Stimulated activated CD8-positive, alpha-beta memory T cell treated with anti-CD3 and anti-CD28 coated beads, Interleukin-7, amount 100 ng/mL, for 4 hours (primary cell): Measurements from ENCODE around the gene HSPA12B.

ENCODE experiments used
- DNase-seq, 2 donors: peaks; one replicate each; pipeline ENCODE4 v3.0.0-alpha.2; 2020; ENCODE audit warnings: low read depth in 2 of 2

The HSPA12B gene

DNA sequence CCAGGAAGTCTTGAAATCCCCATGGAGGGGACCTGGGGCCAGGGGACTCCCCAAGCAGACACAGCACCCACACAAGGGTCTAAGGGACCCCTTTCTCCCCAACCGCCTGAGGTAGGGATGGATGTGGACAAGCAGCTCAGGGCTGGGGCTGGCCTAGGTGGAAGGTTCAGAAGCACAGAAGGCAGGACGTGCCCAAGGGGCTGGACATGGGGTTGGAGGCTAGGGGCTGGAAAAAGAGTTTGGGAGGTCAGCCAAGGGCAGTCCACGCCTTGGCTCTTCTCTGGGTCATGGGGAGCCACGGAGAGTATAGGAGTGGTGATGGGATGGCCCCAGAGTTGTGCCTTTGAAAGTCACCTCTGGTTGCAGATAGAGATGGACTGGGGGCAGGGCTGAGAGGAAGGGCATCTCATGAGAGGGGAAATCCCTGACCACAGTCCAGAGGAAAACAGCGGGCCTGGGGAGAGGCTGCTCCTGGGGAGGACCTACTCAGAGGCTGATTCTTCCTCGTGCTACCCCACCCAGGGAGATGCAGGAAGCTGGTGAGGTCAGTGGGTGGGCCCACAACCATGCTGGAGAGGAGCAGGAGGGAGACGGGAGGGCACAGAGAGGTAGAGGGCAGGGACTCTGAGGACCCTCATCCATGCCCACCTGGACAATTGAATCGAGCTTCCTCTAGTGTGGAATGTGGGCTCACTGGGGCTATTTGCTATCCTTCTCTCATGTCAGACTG is 2.5 kb upstream of the HSPA12B start:
- no peak for DNase-seq

DNA sequence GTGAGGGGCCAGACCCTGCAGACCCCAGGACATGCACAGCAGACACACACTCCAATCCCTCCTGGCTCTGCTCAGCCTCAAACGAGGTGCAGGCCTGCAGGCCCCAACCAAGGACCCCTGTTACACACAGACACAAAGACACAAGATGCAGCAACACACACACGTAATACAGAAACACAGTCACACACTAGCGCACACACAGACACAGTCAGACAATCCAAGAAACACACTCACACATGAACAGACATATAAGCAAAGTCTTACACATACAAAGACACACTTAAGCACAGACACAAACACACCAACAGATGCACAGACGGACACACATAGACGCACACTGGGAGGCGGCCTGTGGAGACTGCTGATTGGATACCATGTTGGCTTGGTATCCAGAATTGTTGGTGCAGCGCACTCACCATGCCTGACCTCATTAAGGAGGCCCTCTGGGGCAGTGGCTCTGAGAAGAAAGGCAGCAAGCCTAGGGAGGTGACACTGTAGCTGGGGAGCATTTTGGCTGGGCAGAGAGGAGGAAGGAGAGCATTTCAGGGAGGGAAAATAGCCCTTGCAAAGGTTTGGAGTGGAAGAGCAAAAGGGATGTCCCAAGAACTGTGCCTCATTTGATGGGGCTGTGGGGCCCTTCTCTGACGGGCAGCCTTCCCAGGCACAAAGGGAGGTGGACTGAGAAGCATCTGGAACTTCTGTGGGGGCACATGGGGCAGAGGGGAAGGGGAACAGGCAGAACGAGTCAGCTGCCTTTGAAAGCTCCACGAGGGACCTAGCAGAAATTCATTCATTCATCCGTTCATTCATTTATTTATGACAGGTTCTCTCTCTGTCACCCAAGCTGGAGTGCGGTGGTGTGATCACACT is 1.4 kb upstream of the HSPA12B start:
- no peak for DNase-seq

DNA sequence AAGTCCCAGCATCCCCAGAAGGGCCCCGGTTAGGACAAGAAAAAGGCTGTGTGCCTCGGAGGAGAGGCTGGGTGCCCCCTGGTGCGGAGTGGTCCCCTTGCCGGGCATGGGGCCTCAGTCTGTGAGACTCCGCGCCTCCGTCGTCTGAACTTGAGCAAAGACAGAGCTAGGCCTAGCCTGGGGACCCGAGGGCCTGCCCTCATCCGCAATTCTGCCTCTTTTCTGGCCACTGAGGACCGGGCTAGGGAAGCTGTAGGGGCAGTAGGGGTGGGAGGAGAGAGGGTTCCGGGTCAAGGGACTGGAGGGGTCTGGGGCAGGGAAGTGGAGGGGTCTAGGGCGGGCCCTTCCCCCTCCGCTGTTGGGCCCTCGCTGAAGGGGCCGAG is 550 bp upstream of the HSPA12B start:
- no peak for DNase-seq

DNA sequence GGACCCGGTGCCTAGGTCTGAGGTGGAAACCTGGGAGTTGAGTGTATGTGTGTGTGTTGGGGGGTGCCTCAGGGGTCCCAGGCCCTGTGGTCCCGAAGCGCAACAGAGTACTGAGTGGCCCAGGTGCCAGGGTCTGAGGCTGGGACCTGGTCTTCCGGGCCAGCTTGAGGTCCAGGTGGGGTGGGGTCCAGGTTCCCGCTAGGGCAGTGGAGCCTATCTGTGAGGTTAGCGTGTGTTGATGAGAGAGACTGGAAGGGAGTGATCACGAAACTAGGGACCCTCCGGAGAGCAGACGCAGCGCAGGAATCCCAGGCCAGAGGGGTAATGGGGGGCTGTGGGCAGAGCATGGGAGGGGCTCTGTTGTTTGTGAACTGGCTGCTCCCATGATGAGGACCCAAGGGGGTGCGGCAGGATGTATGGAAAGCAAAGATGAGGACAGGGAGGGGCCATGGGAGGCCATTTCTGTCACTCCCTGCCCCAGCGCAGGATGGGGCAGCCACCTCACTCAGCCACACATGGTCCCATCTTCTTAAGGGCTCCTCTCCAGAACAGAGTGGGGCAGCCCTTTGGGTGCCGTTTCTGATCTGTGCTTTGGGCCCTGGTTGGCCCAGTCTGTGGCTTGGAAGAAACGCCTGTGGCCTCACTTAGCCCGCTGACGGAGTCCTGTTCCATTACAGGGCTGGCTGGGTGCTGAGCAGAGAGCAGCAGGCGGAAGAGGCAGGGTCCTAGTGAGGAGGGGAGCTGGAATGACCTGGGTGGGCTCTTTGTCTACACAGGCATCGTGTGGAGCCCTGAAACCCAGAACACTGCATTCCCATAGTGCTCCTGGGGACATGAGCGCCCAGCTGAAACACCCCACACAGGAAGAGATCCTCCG is 872 bp downstream of the HSPA12B start:
- DNase-seq, result no peak

DNA sequence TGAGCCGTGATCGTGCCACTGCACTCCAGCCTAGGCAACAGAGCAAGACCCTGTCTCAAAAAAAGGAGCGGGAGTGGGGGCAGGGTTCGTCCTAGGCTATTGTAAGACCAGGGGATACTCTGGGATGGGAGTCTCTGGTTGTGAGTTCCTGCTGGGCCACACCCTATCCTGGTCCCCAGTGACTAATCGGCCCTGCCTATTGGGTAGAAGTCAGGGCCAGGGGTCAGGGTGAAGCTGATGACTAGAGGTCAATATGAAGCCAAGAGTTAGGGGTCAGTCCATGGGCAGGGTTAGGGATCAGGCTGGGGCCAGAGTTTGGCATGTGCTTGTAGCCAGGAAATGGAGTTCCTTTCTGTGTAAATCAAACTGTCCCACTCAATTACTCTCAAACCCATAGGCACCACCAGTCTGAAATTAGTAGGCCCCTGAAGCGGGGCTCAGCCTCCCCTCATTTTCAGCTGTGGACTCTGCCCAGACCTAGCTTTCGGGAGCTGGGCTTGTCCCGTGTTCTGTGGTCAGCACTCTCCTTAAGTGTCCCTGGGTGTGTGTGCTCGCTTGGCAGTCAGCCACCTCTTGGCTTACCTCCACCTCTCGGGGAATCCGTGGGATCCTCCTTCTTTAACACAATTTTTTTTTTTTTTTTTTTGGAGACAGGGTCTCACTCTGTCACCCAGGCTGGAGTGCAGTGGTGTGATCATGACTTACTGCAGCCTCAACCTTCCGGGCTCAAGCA is 1.8 kb downstream of the HSPA12B start:
- no peak for DNase-seq

DNA sequence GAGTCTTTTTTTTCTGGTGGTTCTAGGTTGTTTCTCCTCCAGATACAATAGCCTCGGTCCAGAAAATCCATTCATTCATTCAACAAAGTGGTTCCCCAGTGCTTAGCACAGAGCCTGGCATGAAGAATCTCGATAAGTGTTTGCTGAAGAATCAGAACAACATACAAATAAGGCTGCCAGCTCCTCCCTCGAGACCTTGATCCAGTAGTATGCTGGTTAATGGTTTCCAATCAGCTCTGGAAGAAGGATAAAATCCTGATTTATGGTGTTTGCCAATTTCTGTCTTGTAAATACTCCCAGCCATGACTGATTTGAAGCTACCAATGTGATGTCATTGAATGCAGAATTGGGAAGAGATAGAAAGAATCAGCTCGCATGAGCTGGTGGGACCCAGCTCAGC is 3.3 kb downstream of the HSPA12B start:
- no peak for DNase-seq

DNA sequence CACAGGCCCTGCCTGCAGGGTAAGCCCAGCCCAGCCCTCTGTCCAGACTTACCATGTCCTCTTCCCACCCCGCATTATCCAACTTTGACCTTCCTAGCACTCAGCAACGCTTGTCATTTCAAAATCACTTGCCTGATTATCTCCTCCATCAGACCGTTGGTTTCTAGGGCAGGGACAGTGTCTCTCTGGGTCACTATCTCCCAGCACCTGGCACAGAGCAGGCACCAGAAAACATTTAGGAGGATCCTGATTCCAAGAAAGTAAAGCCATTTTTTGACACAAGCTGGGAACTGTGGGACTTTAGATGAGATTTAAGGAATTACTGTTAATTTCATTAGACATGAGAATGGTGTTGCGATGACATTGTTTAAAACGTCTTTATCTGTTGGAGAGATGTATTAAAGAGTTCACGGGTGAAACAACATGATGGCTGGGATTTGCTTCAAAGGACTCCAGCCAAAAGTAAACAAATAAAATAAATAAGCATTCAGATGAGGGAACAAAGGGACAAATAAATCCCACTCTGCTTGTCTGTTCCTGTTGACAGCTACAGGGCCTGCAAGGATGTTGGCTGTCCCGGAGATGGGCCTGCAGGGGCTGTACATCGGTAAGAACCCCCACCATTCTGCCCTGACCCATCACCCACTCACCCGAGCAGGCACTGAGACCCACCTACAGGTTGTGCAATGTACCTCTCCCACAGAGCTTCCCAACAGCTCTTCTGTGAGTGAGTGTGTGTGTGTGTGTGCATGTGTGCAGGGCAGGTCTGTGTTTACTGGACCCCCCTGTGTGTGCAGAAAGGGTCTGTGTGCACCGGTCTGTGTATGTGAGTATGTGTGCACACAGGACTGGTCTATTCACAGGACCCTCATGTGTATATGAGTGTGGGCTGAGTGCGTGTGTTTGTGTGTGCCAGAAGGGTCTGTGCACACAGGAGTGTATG is 5.9 kb downstream of the HSPA12B start:
- DNase-seq, result no peak

DNA sequence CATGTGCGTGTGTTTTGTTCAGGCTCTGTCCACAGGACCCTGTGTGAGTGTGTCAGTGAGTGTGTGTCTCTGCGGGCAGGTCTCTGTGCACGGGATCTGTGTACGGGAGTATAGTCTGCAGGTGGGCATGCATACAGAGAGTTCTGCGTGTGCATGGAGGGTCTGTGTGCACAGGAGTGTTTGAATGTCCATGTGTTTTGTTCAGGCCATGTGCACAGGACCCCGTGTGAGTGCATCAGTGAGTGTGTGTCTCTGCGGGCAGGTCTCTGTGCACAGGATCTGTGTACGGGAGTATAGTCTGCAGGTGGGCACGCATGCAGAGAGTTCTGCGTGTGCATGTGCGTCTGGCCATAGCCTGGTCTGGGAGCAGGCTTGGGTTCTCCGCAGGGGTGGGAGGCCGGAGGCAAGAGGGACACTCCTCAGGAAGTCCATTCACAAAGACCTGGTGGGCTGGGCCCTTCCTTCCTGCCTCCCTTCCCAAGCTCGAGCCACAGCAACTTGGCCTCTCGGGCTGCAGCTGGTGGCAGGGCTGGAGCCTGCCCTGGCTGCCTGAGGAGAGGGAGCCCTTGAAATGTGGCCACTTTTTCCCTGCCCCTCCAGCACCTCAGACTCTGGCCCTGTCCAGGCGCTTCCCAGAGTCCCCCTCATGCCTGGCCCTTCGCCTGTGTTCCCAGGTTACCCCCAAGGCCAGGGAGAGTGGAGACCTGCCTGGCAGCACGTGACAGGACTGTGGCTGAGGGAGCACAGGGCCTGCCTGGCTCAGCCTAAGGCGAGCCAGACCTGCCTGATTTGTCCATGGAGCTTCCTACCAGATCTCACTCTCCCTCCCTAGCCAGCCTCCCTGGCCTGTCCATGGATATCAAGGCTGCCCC is 6.8 kb downstream of the HSPA12B start:
- no peak for DNase-seq

DNA sequence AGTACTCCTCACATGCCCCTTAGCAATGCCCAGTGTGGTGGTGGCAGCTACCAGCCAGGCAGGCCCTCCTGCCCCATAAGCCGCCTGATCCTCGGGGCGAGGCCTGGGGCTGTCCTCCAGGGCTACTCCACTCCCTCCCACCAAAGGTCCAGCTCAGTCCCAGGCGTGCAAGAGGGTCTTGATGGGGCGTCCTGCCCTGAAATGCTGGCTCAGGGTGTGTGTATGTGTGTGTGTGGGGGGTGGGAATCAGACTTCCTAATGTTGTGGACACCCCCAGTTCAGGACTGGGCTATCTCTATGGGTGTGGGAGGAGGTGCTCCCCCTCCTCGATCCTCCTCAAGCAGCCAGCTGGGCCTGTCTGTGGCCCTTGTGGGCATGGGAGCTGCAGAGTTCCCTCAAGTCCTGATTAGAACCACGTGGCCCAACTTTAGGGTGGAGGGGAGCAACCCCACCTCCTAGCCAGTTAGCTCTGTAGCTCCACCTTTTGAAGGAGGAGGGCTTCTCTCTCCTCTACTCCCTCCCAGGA is 7.5 kb downstream of the HSPA12B start:
- no peak for DNase-seq

DNA sequence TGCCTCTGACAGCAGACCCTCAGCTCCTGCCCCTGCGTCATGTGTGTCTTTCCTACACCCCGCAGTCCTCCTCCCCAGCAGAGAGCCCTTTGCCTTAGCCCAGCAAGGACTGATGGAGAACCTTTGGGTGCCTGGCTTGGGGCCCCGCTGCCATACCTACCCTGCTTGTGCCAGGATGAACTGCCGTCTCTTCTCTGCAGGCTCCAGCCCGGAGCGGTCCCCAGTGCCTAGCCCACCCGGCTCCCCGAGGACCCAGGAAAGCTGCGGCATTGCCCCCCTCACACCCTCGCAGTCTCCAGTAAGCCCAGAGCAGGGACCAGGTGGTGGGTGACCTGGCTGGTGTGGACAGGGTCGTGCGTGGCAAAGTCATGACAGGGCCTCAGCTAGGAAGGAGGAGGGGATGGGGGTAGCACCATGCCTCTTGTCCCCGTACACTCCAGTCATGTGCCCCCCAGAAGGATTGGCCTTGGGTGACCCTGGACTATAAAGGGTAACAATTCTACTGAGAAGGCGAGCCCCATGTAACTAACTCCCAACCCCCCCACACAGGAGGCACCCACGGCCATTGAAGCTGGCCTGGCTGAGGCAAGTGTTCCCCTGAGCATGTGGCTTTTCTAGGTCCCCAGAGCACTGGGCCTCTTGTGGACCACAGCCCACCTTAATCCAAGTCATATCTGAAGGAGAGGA is 8.3 kb downstream of the HSPA12B start:
- no peak for DNase-seq

DNA sequence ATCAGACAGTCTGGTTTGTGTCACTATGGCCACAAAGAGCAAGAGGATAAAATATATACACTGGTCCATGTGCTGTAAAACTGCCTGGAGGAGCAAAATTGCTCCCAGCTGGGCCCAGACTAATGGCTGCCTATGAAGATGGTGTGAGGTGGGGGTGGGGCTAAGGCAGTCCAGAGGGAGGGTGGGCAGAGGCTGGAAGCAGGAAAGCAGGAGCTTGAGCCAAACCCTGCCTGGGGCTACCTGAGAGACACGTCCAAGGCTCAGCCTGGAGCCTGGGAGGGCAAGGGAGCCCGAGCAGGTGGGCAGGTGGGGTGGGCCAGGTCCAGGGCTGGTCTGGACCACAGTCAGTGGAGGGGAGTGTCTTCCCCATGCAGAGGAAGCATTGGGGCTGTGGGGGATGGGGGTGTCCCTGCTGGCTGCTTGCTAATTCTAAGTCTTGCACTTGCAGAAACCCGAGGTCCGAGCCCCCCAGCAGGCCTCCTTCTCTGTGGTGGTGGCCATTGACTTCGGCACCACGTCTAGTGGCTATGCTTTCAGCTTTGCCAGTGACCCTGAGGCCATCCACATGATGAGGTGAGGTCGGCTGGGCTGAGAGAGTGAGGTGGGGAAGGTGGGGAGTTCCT is 9.5 kb downstream of the HSPA12B start:
- no peak for DNase-seq

DNA sequence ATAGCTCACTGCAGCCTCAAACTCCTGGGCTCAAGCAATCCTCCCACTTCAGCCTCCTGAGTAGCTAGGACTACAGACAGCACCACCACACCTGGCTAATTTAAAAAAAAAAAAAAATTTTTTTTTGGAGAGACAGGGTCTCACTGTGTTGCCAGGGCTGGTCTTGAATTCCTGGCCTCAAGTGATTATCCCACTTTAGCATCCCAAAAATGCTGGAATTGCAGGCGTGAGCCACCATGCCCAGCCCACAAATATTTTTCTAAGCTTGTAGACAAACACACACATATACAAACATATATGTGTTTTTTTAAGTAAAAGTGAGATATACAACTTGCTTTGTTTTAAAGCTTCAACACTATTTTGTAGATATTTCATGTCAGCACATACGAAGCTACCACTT is 10.8 kb downstream of the HSPA12B start:
- no peak for DNase-seq

DNA sequence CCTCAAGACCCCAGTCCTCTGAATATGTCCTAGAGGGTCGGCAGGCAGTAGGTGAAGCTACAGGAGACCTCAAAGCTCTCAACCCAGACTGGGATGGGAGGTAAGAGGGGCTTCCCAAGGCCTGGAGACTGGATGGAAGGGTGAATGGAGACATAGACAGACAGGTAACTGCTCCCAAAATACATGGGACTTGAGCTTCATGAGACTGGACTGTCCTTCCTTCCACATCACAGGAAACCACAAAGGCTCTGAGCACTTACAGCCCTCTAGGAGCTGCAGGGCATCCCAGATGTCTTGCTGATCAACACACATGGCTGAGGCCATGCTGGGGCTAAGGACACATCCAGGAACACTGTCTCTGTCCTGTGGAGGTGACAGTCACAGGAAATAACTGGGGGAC is 11.6 kb downstream of the HSPA12B start:
- DNase-seq, result no peak

DNA sequence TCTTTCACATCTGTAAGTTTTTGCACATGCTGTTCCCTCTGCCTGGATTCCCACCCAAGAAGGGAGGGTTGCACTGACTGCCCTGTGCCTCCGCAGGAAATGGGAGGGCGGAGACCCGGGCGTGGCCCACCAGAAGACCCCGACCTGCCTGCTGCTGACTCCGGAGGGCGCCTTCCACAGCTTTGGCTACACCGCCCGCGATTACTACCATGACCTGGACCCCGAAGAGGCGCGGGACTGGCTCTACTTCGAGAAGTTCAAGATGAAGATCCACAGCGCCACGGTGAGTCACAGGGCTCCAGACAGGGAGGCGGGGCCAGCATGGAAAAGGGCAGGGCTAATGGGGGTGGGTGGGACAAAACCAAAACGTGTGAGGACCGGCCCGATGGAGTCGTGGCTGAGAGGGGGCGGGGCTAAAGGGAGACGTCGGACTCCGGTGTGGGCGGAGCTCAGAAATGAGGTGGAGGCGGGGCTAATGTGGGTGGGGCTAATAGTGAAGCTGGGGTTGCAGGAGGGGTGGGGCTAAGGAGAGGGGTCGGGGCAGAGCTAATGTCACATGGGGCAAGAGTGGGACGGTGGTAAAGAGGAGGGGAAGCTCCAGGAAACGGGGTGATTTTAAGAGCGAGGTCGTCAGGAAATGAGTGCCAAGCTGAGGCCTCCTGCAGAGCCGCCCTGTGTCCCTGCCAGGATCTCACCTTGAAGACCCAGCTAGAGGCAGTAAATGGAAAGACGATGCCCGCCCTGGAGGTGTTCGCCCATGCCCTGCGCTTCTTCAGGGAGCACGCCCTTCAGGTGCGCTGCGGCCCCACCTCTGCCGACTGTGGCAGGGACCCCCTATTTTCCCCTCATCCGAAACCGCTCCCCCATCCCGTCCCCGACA is 12.6 kb downstream of the HSPA12B start:
- DNase-seq, result peak; percentile 57 to 61

DNA sequence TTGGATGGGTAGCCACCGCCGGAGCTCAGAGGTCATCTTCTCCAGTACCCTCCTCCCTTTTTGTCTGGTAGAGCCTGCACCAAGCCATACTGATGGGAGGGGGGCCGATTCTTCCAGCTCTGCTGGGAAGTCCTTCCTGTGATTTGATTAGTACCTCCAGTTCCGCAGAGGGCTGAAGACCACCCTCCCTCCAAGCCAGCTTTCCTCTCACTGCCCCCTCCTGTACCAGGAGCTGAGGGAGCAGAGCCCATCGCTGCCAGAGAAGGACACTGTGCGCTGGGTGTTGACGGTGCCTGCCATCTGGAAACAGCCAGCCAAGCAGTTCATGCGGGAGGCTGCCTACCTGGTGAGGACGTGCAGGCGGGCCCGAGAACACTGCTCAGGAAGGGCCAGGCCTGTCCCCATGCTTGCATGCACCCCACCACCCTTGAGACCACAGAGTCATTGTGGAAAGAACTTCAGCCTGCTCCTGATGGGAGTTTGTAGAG is 13.2 kb downstream of the HSPA12B start:
- no peak for DNase-seq

DNA sequence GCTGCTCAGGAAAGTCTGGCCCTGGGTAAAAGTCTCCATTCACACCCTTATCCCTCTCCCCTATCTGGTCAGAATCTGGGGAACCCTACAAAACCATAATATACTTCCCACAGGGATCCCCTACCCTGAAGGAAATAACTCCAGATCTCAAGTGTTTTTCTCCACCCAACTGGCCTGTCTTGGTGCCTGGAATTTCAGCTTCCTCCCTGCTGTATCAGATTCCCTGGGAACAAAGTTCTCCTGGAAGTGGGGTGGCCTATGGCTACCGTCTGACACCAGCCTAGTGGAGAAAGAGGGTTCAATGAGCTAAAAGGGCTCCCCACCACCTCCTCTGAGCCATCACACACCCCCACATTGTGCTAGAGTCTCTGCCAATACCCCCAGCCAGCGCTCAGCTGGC is 15.0 kb downstream of the HSPA12B start:
- DNase-seq, result no peak

DNA sequence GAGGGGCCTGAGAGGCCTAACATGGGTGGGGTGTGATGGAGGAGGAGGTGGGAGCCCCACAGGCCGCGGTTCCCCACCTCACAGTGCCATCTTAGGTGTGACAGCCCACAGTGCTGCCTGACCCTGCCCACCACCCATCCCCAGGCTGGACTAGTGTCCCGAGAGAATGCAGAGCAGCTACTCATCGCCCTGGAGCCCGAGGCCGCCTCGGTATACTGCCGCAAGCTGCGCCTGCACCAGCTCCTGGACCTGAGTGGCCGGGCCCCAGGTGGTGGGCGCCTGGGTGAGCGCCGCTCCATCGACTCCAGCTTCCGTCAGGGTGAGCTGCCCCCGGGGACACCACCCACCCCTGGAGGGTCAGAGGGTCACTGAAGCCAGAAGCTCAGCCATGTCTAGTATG is 15.6 kb downstream of the HSPA12B start:
- no peak for DNase-seq
